PFSK-1 (cell line): ENCODE results near the gene POP5.

Source experiments
- FOXP2 ChIP-seq: optimal IDR thresholded peaks from 2 replicates; pipeline ENCODE3; 2011; ENCODE audit warnings: borderline replicate concordance, control low read depth, inconsistent platforms; ENCODE audit not compliant: insufficient read depth; ENCODE audit errors: extremely low read length, extremely low read depth
- POLR2AphosphoS5 ChIP-seq: IDR thresholded peaks from 2 replicates; pipeline ENCODE4 v1.6.1; 2012; ENCODE audit warnings: low read depth, mild to moderate bottlenecking, control low read depth, low read length, moderate library complexity
- SIN3A ChIP-seq: IDR thresholded peaks from 2 replicates; pipeline ENCODE4 v1.6.1; 2012; ENCODE audit warnings: mild to moderate bottlenecking, low read length, moderate library complexity, borderline replicate concordance; ENCODE audit not compliant: insufficient read depth
- TAF1 ChIP-seq: IDR thresholded peaks from 2 replicates; pipeline ENCODE4 v1.6.1; 2012; ENCODE audit warnings: low read length, control low read depth, borderline replicate concordance; ENCODE audit not compliant: insufficient read depth
- TF ChIP-seq, protein P1 (sequence below), 2 experiments: IDR thresholded peaks; 2 replicates each; pipeline versions ENCODE4 v1.6.1 to v1.8.0; 2011 to 2012; ENCODE audit warnings: low read depth in 2 of 2, low read length in 2 of 2, control low read depth in 1 of 2, inconsistent platforms in 1 of 2, mild to moderate bottlenecking in 1 of 2, moderate library complexity in 1 of 2; ENCODE audit not compliant: insufficient read depth in 1 of 2

The POP5 gene

DNA sequence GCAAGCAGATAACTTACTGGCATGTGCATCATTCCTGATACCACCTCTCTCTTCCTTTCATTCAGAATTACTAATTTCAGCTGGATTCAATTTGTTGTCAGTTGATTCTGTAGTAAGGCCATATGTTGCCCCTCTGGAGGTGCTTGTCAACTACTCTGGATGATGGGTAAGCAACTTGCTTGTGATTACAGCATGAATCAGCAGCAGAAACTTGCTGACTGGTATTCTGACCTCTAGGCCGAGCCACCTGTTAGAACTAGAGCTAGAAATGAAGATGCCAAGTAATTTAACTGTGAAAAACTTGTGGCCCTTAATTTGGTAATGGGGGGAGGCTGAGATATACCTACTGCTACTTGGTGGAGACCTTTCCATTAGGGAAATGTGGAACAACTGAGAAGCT lies 41.9 kb downstream of the POP5 start:
- TF ChIP-seq TAF1 (no peak), FOXP2 (no peak)

DNA sequence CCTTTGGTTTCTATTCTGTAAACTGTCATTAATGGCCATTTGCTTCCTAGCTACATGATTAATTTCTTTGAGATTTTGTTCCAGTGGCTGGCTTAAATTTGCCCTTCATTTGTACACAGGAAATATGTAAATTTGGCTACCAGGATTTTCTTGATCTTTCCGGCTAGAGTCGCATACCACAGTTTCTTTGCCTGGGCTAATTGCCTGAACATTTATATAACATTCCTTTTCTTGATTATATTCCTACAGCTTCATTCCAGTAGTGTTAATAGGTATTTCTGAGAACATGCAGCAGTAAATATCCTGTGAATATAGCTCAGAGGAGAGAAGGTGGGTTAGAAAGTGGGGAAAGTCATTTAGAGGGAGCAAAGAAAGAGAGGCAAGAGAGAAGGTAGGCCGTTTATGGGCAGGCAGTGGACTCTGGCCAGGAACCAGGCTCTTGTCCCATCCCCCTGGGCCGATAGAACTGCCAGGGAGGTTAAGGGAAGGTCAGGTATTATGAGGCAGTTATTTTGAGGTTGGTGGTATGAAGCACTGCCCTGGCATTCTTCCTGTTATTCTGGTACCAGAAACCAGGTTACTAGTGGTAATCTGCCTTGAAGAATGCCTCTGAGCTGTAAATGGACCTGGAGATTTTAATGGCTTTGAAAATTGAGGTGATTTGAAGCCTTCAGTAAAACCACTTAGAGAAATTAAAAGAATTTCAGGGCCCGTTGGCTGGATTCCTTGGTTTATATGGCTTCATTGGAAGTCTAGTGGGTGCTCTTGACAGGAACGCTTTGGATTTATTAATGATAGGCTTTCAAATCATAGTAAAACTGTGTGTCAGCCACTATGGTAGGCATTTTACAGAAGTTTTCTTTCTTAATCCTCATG lies 42.7 kb downstream of the POP5 start:
- TF ChIP-seq SIN3A (no peak), FOXP2 (no peak), TAF1 (no peak), POLR2AphosphoS5 (no peak)
- TF ChIP-seq, protein P1, sequence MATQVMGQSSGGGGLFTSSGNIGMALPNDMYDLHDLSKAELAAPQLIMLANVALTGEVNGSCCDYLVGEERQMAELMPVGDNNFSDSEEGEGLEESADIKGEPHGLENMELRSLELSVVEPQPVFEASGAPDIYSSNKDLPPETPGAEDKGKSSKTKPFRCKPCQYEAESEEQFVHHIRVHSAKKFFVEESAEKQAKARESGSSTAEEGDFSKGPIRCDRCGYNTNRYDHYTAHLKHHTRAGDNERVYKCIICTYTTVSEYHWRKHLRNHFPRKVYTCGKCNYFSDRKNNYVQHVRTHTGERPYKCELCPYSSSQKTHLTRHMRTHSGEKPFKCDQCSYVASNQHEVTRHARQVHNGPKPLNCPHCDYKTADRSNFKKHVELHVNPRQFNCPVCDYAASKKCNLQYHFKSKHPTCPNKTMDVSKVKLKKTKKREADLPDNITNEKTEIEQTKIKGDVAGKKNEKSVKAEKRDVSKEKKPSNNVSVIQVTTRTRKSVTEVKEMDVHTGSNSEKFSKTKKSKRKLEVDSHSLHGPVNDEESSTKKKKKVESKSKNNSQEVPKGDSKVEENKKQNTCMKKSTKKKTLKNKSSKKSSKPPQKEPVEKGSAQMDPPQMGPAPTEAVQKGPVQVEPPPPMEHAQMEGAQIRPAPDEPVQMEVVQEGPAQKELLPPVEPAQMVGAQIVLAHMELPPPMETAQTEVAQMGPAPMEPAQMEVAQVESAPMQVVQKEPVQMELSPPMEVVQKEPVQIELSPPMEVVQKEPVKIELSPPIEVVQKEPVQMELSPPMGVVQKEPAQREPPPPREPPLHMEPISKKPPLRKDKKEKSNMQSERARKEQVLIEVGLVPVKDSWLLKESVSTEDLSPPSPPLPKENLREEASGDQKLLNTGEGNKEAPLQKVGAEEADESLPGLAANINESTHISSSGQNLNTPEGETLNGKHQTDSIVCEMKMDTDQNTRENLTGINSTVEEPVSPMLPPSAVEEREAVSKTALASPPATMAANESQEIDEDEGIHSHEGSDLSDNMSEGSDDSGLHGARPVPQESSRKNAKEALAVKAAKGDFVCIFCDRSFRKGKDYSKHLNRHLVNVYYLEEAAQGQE (IDR thresholded peaks at IDR 0.05; ENCODE audit: insufficient read depth in 1 of 2, low read depth in 2 of 2, low read length in 2 of 2), result no peak

DNA sequence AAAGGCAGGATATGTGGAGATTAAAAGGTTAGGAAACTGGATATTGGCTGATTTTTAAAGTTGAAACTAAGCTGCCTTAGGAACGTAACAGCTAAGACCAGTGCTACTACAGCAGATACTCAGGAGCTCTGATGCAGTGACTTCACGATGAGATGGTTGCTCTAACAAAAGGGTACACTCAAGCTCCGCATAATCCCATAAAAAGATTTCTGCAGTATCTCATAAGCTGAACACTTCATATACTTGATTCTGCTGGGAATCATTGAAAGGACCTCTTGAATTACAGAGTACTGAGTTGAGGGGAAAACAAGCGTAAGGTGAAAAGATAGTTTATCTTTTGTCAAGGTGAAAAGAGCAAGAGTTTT lies 43.4 kb downstream of the POP5 start:
- TF ChIP-seq SIN3A (no peak), FOXP2 (no peak), POLR2AphosphoS5 (no peak), TAF1 (no peak)
- TF ChIP-seq, protein P1 (IDR thresholded peaks at IDR 0.05; ENCODE audit: insufficient read depth in 1 of 2, low read depth in 2 of 2, low read length in 2 of 2), result no peak

DNA sequence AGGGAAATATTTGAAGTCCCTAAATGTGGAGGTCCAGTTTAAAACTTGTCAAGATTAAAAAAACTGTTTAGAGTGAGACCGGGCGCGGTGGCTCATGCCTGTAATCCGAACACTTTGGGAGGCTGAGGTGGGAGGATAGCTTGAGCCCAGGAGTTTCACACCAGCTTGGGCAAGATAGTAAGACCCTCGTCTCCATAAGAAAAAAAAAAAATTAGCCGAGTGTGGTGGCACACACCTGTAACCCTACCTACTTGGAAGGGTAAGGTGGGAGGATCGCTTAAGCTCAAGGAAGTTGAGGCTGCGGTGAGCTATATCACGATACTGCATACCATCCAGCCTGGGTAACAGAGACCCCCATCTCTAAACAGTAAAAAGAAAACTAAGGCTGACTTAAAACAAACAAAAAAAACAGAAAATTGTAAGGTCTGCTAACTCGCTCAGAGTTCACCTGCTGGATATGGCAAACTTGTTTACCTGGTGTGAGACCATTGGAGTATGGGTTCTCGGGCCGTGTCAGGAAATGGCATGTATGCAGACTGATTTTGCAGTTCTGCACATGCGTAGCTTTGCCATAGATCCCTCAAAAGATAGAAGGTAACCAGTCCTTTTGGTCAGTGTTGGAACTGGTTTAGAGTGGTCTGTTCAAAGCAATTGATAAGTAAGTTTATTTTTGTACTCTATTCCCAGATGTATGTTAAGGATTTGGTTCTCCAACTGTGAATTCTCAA lies 45.0 kb downstream of the POP5 start:
- TF ChIP-seq SIN3A (no peak), TAF1 (no peak), FOXP2 (no peak), POLR2AphosphoS5 (no peak)
- TF ChIP-seq, protein P1 (IDR thresholded peaks at IDR 0.05; ENCODE audit: insufficient read depth in 1 of 2, low read depth in 2 of 2, low read length in 2 of 2), result no peak

DNA sequence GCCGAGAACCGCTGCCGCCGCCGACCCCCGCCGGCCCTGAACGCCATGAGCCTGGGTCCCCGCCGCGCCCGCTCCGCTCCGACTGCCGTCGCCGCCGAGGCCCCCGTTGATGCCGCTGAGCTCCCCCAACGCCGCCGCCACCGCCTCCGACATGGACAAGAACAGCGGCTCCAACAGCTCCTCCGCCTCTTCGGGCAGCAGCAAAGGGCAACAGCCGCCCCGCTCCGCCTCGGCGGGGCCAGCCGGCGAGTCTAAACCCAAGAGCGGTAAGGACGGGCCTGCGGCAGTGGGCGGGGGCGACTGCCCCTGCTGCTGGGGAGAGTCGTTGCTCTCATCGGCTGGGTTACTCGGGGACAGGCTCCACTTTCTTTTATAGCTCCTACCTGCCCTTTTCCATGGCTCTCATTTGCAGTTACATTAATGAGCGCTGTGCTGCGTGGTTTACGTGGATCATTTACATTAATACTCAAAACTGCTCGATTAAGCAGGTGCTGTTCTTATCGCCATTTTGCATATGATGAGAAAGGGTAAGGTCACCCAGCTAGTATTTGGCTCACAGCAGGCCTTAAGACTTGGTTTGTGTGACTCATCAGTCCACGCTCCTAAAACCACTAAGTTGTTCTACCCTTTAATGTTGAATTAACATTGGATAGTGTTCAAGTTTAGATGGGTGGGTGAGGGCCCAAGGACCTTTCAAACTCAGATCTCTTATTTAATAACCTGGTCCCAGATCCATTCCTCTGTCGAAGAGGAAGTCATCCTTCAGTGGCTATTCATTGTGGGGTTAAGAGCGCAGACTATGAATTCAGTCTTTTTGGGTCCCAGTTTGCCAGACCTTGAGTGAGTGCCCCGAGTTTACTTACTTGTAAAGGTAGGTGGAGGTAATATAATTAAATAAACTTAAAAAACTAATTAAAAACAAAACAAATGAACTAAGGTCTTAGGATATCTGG lies 46.2 kb downstream of the POP5 start:
- TF ChIP-seq SIN3A (no peak), POLR2AphosphoS5 (no peak), FOXP2 (no peak), TAF1 (no peak)
- TF ChIP-seq, protein P1 (IDR thresholded peaks at IDR 0.05; ENCODE audit: insufficient read depth in 1 of 2, low read depth in 2 of 2, low read length in 2 of 2), result no peak
